ENCODE measurements around the gene BCLAF1. TPM values are rescaled to one million over a fixed set of nuclear protein-coding genes. Genes with fewer than 3 reads are reported as not detected.
A peak's percentile ranks its signal among the peaks of the same experiment; 100 is the strongest.

Gene BCLAF1
- total and polyA plus RNA-seq, 9 of the 15 experiments (the other 6 are each of a cell fraction or from before 2014, with no cell fraction given) = 65.4 to 286 (median 165) TPM

- 0 out of 2 replicates have a peak, but pooled peaks have one; percentile 51 for TF ChIP-seq ZNF395 (CRISPR knock-in tag; IDR thresholded peaks at IDR 0.05)
- TF ChIP-seq CREBBP (IDR thresholded peaks at IDR 0.05; ENCODE audit: low read depth, low read length) = no peak
- no peak for TF ChIP-seq MIER1 (IDR thresholded peaks at IDR 0.05; ENCODE audit: low read depth)
- TF ChIP-seq NR4A1 (CRISPR knock-in tag; IDR thresholded peaks at IDR 0.05) = no peak
- TF ChIP-seq NR4A1 (tag; IDR thresholded peaks at IDR 0.05) = peak; percentile 66; the same call in 1 of the 2 replicates
- no peak for TF ChIP-seq TFAP4 (CRISPR knock-in tag; IDR thresholded peaks at IDR 0.05; ENCODE audit: borderline replicate concordance)
- peak in 1 of 3 experiments; percentile 81 for TF ChIP-seq YY1 (IDR thresholded peaks at IDR 0.05; ENCODE audit: borderline replicate concordance in 1 of 3, control insufficient read depth in 1 of 3, extremely low read depth in 1 of 3, insufficient read depth in 3 of 3, insufficient read length in 1 of 3, insufficient replicate concordance in 2 of 3, low read depth in 1 of 3, low read length in 2 of 3)
- TF ChIP-seq CBFA2T3 (IDR thresholded peaks at IDR 0.05) = peak; percentile 91
- no peak for TF ChIP-seq ZBTB9 (CRISPR knock-in tag; IDR thresholded peaks at IDR 0.05)
- TF ChIP-seq HDAC1 (IDR thresholded peaks at IDR 0.05) = no peak
- TF ChIP-seq KLF16 (IDR thresholded peaks at IDR 0.05) = no peak; the same call in 1 of the 2 replicates
- no peak for TF ChIP-seq CHD4 (IDR thresholded peaks at IDR 0.05; ENCODE audit: insufficient read depth, insufficient replicate concordance, low read depth, low read length, poor library complexity, severe bottlenecking)
- no peak for TF ChIP-seq GTF2B (IDR thresholded peaks at IDR 0.05; ENCODE audit: extremely low read depth, insufficient read length)
- no peak for TF ChIP-seq HOXB6 (CRISPR knock-in tag; IDR thresholded peaks at IDR 0.05; ENCODE audit: borderline replicate concordance)
- peak in 1 of 2 experiments; percentile 64; a peak in 3 of 4 replicates for TF ChIP-seq MNT (conservative IDR thresholded peaks at IDR 0.05)
- TF ChIP-seq ELK3 (CRISPR knock-in tag; IDR thresholded peaks at IDR 0.05) = no peak
- TF ChIP-seq NFYB (IDR thresholded peaks at IDR 0.05; ENCODE audit: extremely low read depth, insufficient read length) = no peak
- TF ChIP-seq LARP7 (IDR thresholded peaks at IDR 0.05) = no peak
- TF ChIP-seq TRIM24 (IDR thresholded peaks at IDR 0.05) = 0 out of 4 replicates have a peak, but pooled peaks have one; percentile 26 to 40
- TF ChIP-seq HMBOX1 (IDR thresholded peaks at IDR 0.05) = no peak
Measured at GRCh38 chr6:136307351-136307750, 17.7 kb upstream of the BCLAF1 start (continued).
